GM21576 (cell line): ENCODE measurements around the gene MACROD2.
"Not testable (repeated sequence)": the region's sequence is repeated elsewhere in the genome, so short reads cannot be mapped to it uniquely, and the experiment has no call there.

ENCODE experiments used
- ATAC-seq: cut with Tn5 transposase; IDR thresholded peaks from one replicate; pipeline ENCODE4 v1.9.1; 2021; ENCODE audit warnings: mild to moderate bottlenecking, moderate library complexity; ENCODE audit not compliant: unreplicated experiment

Gene MACROD2

DNA sequence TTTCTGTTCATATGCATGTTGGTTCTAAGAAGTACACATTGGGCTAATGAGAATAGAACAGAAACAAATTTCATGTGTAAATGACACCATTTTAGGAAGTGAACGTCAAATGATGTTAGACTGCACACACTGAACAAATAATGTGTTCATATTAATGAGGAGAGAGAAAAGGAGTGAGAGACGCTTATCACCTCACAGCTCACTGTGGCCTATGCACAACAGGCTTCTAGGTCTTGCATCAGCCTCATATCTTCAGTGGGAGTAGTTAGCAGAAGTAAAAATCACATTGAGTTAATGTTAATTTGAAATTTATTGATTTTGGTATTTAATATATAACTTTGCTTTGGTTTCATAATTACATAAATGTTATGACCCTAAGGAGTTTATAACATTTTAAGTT, 454.9 kb downstream of the MACROD2 start:
- no peak for ATAC-seq

DNA sequence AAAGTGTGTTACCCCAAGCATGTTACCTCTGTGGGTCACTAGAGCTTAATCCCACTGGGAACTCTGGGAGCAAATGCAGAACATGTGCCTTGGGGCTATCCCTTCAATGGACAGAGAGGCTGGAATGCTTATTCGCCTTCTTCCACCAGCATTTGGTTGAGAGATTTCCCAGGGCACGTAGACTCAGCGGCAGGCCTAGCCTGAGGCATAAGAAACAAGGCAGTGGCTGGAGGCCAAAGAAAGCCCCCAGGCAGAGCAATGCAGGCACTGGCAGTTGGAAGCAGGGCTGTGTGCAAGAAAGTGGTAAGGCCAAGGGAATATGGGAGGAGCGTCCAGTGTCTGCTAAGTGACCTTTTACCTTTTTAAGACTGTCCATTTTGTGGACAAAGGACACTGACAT, 456.1 kb downstream of the MACROD2 start:
- ATAC-seq = no peak

DNA sequence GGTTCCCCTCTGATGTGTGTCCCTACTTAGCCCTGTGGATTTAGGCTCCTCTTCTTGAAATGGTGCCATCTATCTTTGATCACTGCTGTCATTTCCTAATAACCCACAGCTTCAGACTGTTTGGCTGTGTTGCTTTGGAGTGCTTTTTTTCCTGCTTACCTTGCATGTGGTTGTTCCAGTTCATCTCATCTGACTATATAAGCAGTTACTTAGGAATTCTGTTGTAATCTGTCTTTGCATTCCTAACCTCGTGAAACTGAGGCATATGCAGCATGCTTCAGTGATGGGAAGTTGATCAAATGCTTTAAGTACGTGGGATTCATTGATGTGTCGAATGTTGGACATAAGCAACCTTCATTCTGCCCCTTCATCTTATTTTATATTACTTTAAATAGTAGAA, 457.9 kb downstream of the MACROD2 start:
- ATAC-seq = no peak

DNA sequence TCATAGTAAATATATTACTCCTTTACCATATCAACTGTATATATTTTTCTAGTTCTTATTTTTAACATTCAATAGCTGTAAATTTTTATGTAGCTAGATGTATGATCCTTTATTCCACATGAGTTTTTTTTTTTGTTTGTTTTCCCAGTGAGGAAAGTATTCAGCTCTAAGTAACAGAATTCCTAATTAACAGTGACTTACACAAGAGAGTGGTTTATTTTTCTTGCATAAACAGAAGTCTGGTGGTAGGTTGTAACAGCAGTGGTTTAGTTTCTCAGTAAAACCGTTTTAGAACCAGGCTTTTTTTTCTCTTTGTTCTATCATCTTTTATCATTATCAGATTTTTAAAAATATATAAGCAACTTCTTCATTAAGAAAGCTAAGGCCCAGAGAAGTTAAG, 459.0 kb downstream of the MACROD2 start:
- ATAC-seq = no peak

DNA sequence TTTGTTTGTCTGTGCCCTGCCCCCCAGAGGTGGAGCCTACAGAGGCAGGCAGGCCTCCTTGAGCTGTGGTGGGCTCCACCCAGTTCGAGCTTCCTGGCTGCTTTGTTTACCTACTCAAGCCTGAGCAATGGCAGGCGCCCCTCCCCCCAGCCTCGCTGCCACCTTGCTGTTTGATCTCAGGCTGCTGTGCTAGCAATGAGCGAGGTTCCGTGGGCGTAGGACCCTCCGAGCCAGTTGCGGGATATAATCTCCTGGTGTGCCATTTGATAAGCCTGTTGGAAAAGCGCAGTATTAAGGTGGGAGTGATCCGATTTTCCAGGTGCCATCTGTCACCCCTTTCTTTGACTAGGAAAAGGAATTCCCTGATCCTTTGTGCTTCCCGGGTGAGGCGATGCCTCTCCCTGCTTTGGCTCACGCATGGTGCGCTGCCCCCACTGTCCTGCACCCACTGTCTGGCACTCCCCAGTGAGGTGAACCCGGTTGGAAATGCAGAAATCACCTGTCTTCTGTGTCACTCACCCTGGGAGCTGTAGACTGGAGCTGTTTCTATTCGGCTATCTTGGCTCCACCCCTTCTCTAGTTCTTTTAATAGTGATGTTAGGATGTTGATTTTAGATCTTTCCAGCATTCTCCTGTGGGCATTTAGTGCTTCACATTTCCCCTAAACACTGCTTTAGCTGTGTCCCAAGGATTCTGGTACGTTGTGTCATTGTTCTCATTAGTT, 471.9 kb downstream of the MACROD2 start:
- ATAC-seq = not testable (repeated sequence)

DNA sequence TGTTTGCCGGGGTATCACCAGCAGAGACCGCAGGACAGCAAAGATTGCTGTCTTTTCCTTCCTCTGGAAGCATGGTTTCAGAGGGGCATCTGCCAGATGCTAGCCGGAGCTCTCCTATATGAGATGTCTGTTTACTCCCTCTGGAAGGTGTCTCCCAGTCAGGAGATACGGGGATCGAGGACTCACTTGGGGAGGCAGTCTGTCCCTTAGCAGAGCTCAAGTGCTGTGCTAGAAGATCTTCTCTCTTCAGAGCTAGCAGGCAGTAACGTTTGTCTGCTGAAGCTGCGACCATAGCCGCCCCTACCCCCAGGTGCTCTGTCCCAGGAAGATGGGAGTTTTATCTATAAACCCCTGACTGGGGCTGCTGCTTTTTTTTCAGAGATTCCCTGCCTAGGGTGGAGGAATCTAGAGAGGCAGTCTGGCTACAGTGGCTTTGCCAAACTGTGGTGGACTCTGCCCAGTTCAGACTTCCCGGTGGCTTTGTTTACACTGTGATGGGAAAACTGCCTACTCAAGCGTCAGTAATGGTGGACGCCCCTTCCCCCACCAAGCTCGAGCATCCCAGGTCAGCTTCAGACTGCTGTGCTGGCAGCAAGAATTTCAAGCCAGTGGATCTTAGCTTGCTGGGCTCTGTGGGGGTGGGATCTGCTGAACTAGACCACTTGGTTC, 475.0 kb downstream of the MACROD2 start:
- ATAC-seq = no peak

DNA sequence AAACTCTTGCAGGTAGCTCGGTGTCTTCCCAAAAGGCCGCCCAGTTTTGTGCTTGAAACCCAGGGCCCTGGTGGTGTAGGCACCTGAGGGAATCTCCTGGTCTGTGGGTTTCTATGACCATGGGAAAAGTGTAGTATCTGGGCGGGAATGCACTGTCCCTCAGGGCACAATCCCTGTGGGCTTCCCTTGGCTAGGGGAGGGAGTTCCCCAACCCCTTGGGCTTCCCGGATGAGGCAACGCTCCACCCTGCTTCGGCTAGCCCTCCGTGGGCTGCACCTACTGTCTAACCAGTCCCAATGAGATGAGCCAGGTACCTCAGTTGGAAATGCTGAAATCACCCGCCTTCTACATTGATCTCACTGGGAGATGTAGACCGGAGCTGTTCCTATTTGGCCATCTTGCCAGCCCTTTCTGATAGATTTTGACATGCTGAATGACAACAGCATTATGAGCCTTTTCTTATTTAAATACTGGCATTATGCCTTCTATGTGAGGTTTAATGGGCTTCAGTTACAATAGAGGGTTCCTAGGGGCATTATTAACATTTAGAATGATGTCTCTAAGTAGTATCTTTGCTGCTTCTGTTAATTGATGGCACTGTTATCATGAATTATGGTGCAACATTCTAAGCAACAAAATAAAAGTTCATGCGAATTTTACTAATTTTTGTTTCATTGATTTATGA, 475.8 kb downstream of the MACROD2 start:
- ATAC-seq = no peak

DNA sequence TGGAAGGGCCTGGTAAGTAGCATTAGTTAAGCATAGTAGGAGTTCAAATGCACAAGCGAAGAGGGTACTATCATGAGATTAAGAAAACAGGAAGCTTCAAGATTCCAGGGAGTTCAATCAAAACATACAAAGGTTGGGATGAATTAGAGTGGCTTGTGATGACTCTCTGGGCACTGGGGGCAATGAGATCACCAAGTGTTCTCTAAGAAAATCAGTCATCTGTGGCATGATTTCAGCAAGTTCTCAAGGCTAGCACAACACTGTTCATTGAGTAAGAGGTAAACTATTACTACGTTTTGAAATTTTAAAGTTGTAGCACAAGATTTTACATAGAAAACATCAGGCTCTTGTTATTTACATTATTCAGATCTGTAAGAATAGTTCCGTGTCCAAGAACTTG, 481.8 kb downstream of the MACROD2 start:
- no peak for ATAC-seq

DNA sequence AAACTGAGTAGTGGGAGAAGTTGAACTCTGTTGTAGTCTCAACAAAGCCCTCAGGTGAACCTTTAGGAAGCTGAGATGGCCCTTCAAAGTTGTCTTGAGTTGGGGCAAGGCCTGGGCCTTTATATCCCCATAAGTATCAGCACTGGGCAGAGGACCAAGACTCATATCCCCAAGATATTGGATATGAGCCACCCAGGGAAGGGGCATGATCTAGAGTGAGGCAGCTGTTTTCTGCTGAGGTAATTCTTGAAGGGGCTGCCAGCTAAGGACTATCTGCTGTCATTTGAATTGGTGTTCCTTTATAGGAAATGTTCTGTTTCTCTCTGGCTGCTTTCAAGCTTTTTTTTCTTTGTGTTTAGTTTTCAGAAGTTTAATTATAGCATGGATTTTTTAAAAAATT, 482.8 kb downstream of the MACROD2 start:
- ATAC-seq = no peak

DNA sequence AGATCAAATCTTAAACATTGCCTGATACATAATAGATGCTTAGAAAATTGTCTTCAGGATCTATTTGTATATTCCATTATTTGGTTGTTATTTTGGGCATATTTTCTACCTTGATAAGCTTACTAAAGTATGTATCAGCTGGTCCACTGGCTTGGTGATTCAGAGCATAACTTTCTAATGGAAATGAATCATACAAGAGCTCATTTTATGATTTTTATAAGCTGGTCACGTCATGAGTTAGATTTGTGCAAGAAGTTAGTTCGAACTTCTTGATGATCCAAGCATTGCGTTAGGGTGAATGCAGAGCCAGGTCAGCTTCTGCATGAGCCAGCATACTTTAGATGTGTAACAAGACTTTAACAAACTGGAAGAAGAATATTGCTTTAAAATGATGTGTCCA, 486.5 kb downstream of the MACROD2 start:
- no peak for ATAC-seq

DNA sequence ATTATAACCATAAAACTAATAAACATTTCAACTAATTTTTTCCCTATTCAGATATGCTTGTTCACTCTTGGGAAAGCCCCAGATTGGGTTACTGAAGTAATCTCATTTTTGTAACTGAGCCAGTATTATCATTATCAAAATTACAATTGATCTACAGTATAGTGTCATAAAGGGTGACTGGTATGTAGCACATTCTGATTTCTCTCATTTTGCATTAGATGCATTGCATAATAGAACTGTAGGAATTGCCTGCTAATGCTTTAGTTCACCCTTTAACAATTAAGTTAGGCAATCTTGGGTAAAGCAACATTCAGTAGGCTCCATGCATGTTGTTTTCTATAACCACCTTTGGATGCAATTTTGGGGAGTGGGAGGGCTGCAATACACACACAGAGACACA, 492.9 kb downstream of the MACROD2 start:
- no peak for ATAC-seq

DNA sequence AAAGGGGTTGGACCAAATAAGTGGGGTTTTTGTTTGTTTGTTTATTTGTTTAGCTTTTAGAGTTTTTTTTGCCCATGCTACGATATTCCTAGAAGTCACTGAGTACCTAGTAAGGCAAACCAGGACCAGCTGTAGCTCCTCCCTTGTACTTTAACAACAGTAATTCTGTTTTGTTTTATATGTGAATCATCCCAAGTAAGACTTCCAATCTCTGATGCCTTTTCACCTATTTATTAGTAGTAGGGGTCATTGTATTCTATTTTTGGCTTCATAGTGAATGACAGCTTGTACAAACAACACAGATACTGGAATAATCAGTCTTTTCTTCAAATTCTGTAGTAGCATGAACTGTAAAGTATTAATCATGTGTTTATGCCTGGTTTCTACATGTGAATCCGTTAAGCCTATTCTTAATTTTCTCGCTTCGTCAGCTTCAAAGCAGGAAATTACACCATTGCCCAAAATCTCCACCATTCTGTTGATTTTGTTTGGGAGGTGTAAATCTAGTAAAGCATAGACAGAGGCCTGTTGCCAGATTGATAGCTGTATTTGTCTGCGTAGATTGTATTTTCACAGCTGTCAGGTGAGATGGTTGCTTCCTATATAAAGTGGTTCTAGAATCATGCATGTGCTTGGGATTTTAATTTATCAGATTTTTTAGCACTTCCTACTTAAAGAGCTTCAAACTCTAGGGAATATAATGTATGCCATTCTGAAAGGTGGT, 493.6 kb downstream of the MACROD2 start:
- ATAC-seq = no peak

DNA sequence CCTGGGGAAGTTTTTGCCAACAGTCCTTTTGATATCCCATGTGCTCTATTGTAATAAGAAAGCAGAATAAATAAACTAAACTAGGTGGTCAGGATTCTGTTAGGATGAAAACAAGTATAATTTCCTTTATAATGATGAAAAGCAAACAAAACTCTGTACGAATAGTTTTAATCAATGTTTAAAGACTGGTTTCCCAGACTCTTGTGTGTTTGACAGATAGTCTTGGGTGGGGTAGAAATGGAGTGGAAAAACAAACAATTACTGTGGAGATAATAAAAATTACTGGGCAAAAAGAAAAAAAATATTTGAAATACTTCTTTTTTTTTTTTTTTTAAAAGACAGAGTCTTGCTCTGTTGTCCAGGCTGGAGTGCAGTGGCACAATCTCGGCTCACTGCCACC, 494.2 kb downstream of the MACROD2 start:
- no peak for ATAC-seq

DNA sequence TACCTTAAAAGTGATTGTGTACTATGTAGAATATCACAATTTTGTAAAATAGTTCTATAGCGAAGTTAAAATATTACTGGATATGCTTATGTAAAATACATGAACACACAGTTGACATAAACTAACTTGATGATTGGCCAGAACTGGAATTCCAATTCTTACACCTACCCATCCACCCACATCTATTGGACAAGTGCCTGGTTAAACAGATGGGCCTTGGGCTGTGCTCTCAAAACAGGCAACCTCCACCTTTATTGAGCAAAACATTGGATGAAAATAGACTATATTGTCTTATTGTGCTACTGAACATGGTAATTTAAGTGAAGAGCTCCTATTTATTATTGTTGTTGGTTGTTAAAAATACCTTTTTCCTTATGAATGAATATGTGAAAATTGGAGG, 496.1 kb downstream of the MACROD2 start:
- no peak for ATAC-seq

DNA sequence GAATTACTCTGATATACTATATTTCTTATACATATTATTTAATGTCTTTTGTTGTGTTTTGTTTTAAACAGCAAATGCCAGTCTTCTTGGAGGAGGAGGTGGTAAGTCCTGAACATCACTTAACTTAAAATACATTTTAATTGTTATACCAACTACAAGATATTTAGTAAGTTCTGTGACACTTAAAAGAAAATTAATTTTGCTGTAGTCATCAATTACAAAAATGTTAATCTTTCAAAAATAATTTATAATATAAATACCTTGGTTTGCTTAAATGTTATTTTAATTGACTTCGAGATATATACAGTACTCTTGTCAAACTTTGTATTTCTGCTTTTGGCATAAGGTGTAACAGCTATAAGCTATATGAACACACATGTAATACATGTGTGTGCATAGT, 498.1 kb downstream of the MACROD2 start:
- no peak for ATAC-seq

DNA sequence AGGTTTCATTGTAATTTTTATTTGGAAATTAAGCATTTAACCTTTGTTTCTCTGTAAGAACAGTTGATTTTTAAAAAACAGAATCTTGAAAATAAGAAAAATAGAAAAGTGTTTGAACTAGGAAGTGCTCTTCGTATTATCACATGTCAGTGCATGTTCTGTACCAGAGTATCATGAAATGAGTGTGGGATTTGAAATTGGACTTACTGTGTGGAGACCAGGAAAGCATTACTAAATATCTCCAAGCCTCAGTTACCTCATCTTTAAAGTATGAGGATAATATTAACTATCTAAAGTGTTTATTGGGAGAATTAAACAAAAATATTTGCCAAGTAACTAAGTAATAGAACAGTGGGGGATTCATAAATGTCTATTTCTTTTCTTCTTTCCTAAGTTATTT, 499.0 kb downstream of the MACROD2 start:
- ATAC-seq = no peak

DNA sequence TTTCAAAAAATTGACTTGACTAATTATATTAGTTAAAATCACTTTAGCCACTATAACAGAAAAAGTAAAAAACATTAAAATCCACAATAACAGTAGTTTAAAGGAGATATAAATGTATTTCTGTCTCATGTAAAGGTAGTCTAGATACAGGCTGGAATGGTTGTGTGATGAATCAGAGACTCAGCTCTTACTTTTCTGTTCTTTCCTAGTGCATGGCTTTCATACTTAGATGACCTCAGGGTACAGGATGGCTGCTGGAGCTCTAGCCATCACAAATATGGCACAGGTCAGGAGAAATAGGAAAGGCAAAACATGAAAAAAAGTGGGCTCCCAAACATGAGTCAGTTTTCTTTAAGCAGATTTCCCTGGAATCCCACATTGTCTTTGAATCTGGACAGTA, 499.8 kb downstream of the MACROD2 start:
- no peak for ATAC-seq

DNA sequence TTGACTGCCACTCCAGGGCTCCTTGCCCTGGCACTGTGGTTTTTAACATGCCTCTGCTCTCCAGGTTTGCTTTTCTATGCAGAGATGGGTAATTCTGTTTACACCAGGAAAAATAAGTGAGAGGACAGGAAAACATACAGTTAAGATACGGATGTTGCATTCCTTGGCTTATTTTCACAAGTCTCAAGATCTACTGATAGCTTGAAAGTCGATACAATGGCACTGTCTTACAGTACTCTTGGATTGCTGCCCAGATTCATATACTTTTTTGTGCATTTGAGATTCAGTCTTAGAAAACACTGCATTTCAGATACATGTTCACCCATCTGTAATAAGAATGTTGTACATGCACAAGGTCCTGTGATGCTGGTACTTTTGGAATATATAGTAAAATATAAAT, 501.7 kb downstream of the MACROD2 start:
- no peak for ATAC-seq

DNA sequence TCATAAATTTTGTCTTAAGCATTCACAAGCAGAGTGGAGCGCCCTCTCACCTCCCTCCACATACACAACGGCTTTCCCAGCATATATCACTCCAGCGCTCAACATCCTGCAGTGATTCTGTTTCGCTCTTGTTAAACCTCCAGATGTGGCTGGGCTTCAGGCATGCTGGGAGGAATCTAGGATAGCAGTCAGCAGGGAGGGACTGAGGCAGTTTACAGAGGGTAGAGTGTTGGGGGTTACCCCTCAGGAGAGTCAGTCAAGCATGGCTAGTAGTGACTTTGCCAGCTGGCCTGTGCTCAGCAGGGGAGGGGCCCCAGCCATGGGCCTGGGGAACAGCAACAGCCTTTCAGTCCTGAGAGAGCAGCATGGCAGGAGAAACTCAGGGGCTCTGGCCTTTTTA, 503.5 kb downstream of the MACROD2 start:
- ATAC-seq = no peak

DNA sequence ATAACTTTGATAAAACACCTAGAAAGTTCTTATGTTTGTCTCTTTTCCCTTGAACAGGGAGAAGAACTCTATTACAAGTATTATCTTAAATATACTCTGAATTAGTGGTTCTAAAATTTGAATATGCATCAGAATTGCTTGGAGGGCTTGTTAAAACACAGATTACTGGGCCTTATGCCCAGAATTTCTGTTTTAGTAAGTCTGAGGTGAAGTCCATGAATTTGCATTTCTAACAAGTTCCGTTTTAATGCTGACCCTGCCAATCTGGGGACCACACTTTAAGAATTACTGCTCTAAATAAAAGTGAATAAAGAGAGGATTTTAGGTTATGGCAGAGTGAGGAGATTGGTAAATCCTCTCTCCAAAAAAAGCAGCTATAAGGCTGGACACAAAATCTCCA, 510.2 kb downstream of the MACROD2 start:
- no peak for ATAC-seq

DNA sequence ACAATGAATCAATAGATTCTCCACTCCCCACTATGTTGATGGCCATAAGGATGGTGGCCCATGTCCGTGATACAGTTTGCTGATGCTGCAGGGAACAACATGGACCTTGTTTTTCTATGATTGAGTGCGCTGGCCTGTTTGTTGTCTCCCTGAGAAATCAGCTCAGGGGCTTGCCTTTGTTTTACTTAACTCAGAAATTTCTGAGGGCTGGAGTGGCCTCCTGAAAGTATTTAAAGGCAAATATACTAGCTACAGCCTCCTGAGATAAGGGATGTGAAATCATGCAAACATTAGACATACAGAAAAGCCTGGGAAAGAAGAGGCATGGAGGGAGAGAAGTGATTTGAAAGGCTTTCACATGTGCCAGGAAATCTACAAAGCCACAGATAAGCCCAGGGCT, 512.4 kb downstream of the MACROD2 start:
- ATAC-seq = no peak

DNA sequence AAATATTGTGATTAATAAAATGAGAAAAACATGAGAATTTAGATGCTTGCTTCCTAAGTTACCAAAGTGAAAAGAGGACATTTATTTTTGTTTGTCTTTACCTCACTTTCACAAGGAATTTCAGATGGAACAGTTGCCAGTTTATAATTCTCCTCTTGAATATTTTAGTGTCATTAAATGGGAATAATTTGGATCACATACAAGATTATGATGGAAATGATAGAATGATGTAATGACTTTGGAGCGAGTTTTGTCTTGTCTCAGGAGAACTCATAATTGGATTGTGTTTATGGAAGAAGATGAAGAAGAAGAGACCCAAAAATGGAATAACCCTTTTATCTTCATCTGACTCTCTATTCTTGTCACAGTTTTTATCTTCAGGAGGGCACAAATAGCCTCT, 515.0 kb downstream of the MACROD2 start:
- no peak for ATAC-seq
